NCI-H2227 (cell line): ENCODE measurements around the gene ATXN3L.

Experiments used
- DNase-seq: peaks from one replicate; lab custom pipeline; 2025; ENCODE audit not compliant: unreplicated experiment; lab: John Stamatoyannopoulos, UW

The ATXN3L gene

GRCh38 chrX:13319953-13320352 lies at the start of gene ATXN3L:
TSS of gene ATXN3L (minus strand) at chrX:13320053. CDS start at chrX:13319934, 119 bp downstream.
- no peak for DNase-seq

GRCh38 chrX:13369256-13370030 lies 49.6 kb upstream of the ATXN3L start:
- peak; percentile 77 for DNase-seq

GRCh38 chrX:13367950-13368349 lies 48.1 kb upstream of the ATXN3L start:
- no peak for DNase-seq

- DNase-seq = no peak
Measured at GRCh38 chrX:13366698-13367097, 46.8 kb upstream of the ATXN3L start.

GRCh38 chrX:13365161-13365560 lies 45.3 kb upstream of the ATXN3L start:
- DNase-seq = no peak

- no peak for DNase-seq
Measured at GRCh38 chrX:13364230-13364857, 44.5 kb upstream of the ATXN3L start.

- no peak for DNase-seq
Measured at GRCh38 chrX:13360146-13360545, 40.3 kb upstream of the ATXN3L start.

GRCh38 chrX:13357925-13358324 lies 38.1 kb upstream of the ATXN3L start:
- DNase-seq = peak; percentile 15

- no peak for DNase-seq
Measured at GRCh38 chrX:13346646-13347045, 26.8 kb upstream of the ATXN3L start.

GRCh38 chrX:13345438-13345837 lies 25.6 kb upstream of the ATXN3L start:
- no peak for DNase-seq

- no peak for DNase-seq
Measured at GRCh38 chrX:13345037-13345436, 25.2 kb upstream of the ATXN3L start.

GRCh38 chrX:13341491-13342101 lies 21.7 kb upstream of the ATXN3L start:
- DNase-seq = no peak

- DNase-seq = no peak
Measured at GRCh38 chrX:13340182-13340791, 20.4 kb upstream of the ATXN3L start.

GRCh38 chrX:13339607-13340006 lies 19.8 kb upstream of the ATXN3L start:
- no peak for DNase-seq

GRCh38 chrX:13338996-13339515 lies 19.2 kb upstream of the ATXN3L start:
- no peak for DNase-seq

GRCh38 chrX:13334491-13334890 lies 14.6 kb upstream of the ATXN3L start:
- no peak for DNase-seq

- DNase-seq = no peak
Measured at GRCh38 chrX:13330446-13330845, 10.6 kb upstream of the ATXN3L start.

- DNase-seq = no peak
Measured at GRCh38 chrX:13327666-13328065, 7.8 kb upstream of the ATXN3L start.

- DNase-seq = no peak
Measured at GRCh38 chrX:13323241-13323640, 3.4 kb upstream of the ATXN3L start.

GRCh38 chrX:13317366-13317765 lies 2.5 kb downstream of the ATXN3L start:
- no peak for DNase-seq

- no peak for DNase-seq
Measured at GRCh38 chrX:13311560-13311959, 8.3 kb downstream of the ATXN3L start.

GRCh38 chrX:13309631-13310030 lies 10.2 kb downstream of the ATXN3L start:
- DNase-seq = no peak
